SIG-M5 (cell line): Measurements from ENCODE around the gene RBM19.
"Not testable (repeated sequence)": the region's sequence is repeated elsewhere in the genome, so short reads cannot be mapped to it uniquely, and the experiment has no call there.

Experiments
- DNase-seq: peaks from one replicate; lab custom pipeline; 2025; lab: John Stamatoyannopoulos, UW

RBM19 gene

GRCh38 chr12:113905829-113906228 lies 60.3 kb downstream of the RBM19 start:
- no peak for DNase-seq

DNA sequence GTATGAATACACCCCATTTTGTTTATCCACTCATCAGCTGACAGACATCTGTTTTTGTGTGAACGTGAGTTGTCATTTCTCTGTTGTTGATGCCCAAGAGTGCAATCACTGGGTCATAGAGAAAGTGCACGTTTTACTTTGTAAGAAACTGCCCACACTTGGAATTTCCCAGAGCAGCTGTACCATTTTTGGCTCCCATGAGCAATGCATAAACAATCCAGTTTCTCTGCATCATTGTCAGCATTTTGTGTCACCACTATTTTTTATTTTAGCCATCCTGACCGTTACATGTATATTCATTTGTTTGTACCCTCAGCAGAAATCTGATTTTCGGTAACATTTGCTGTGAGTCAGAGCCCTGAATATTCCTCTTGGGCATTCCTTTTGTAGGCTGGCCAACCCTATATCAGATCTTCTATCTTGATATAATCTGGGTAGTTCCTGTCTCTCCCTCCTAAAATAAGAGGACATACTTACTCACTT lies 62.7 kb downstream of the RBM19 start:
- no peak for DNase-seq

GRCh38 chr12:113901319-113901718 lies 64.8 kb downstream of the RBM19 start:
- DNase-seq = not testable (repeated sequence)

DNA sequence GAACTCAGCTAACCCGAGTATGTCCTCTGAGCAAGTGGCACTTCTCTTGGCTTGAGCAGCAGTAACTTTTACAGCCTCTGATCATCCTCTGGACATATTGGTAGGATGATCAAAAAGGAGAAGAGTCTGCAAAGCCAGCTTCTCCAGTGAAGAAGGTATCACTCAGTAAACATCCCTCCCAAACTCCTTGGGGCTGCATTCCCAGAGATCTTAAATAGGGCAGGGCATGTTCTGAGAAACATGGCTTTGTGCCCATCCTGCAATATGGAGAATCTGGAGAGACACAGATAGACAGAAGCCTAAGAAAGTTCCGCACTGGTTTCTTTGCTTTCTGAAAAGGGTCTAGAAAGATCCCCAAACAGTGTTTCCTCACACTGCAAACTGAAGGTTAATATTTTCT lies 65.4 kb downstream of the RBM19 start:
- DNase-seq = no peak

DNA sequence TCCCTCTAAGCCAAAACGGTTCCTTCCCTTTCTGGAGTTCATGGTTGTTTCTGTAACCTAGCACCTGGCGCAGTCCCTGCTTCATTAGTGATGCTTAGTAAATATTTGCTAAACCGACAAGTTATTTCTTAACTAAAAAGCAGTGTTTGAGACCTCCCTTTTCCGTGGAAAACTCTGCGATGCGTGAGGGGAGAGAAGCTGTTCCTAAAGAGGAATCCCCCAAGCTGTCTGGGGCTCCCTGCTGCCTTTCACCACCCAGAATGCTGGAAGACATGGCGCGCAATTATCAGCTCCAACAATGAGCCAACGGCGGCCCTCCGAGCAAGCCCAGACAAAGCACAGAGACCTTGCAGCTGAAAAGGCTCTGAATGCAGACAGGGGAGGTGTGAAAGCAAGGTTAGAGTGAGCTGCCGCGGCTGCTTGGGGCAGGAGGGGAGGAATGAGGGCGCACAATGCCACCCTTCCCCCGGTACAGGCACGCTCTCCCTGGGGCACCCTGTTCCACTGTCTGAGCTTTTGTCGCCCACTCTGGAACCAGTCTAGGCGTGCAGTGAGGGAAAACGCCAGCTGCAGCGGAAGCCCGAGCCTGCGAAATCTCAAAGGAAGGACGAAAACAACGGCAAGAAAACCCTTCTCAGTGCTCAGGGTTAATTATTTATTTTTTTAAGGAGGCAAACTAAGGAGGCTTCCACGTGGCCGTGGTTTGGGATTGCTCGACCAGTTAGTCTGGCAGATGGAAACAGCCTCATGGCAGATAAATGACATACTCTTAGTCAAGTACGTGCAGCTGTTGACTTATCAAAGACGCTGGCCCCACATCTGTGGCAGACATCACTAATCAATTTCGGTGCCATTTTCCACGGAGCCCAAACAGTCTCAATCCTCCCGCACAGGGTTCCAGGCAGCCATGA lies 66.3 kb downstream of the RBM19 start:
- no peak for DNase-seq

GRCh38 chr12:113899042-113899560 lies 67.0 kb downstream of the RBM19 start:
- no peak for DNase-seq

DNA sequence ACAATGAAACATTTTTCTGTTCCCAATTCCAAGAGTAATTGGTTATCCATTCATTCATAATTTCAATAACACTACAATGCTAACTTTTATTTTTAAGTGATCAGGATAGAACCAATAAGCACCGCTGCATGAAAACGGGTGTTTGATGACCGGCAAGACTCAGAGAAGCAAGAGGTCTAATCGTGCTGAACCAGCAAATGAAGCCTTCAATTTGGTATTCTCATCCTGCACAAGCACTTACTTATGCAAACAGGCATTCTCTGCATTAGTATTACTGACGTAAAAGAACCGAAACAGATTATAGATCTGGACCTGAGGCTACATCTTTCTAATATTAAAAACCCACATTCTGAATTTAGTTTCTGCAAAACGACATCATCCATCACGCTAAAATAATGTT lies 67.7 kb downstream of the RBM19 start:
- no peak for DNase-seq

- DNase-seq = no peak
These were observed 68.7 kb downstream of the RBM19 start for GRCh38 chr12:113897406-113897805.

DNA sequence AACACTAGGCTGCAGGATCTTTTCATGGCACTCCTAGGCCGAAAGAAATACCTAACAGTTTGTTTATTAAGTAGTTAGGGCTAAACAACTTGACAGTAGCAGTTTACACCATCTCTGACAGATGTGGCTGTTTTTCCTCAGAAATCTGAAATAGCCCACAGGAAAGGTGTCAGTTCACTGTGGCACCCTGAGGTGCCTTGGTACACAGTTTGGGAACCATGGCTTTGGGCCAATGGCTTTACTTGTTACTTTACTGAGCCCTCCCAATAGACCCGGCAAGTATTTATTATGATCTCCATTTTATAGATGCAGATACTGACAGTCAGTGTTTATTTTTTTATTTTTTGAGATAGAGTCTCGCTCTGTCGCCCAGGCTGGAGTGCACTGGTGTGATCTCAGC lies 69.3 kb downstream of the RBM19 start:
- DNase-seq = no peak

DNA sequence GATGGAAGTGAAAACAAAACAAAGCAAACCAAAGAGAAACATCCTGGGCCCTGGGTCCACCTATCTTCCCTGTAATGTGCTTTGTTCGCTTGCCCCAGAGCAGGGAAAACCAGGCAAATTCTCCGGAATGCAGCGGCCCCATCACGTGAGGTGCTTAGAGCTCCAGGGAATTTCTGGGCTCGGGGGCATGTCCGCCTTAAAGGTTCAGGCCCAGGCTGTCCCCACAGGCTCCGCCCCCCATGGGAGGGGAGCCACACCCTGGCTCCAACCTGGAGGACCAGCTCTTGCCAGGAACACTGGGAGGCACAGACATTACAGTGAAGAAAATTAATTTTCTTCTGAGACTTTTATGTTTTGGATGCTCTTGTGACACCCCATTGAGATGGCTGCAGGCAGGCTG lies 69.9 kb downstream of the RBM19 start:
- DNase-seq = no peak

- DNase-seq = no peak
These were observed 70.9 kb downstream of the RBM19 start for GRCh38 chr12:113895176-113895575.

- no peak for DNase-seq
These were observed 71.4 kb downstream of the RBM19 start for GRCh38 chr12:113894697-113895096.

DNA sequence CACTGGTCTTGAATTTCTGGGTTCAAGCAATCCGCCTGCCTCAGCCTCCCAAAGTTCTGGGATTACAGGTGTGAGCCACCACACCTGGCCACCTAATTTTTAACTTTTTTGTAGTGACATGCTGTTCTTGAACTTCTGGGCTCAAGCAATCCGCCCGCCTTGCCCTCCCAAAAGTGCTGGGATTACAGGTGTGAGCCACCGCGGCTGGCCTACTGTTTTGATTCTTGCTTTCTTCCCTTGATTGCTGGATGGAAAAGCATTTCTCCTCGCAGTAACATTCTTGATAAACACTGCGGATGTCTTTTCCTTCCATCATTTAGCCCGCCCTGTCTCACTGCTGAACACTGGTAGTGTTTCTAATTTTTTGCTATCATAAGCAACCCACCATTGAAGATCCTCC lies 72.9 kb downstream of the RBM19 start:
- DNase-seq = no peak

GRCh38 chr12:113892556-113892955 lies 73.6 kb downstream of the RBM19 start:
- DNase-seq = no peak

DNA sequence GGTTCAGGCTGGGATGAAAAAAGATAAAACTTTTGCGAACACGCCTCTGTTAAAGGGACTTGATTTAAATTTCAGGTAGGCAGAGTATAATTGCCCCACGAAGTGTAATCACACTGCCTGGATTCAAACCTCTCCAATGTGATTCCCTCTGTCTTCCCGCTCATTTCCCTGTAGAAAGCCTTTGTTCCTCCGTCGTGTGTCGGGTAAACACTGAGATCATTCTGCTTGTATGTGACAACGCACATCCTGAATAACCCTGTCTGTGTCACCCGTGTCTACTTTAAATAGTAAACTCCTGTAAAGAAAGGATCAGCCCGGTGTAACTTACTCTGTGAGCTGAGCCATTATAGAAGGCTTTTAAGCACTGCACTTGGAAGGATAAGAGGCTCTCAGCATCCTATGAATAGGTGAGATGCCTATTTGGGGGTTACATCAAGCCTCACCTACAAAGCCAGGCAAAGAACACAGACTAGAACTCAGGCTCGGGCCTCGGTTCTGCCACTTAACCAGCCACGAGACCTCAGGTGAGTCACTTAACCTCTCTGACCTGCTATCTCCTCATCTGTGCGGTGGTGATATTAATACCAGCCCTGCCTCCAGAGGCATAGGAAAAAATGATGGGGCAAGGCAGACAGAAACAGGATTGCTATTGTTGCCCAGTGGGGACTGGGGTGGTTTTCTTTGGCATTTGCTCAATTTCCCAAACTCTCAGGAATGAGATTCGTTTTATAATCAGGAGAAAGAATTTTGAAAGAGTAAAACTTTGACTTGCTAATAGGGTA lies 74.2 kb downstream of the RBM19 start:
- no peak for DNase-seq

DNA sequence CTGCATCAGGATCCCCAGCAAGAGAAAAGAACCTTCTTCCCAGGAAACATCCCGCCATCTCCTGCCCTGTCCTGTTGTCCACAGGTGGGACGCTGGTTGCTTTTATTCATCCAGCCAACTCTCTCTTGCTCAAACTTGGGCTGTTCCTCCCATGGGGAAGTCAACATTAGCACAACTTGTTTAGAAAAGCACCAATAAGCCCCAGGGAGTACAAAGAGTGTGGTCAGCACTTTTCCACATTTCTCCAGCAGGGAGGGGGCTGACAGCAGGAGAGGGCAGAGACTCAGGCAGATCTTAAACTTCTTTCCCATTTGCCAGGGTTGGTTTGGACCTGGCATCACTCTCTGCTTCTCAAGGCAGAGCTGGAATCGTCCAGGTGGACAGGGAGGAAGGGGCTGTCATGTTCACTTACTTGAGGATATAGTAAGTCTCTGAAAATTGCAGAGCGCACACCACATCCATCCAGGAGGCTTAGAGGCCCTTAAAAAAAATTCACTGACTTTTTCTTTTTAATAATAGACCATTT lies 74.9 kb downstream of the RBM19 start:
- no peak for DNase-seq

DNA sequence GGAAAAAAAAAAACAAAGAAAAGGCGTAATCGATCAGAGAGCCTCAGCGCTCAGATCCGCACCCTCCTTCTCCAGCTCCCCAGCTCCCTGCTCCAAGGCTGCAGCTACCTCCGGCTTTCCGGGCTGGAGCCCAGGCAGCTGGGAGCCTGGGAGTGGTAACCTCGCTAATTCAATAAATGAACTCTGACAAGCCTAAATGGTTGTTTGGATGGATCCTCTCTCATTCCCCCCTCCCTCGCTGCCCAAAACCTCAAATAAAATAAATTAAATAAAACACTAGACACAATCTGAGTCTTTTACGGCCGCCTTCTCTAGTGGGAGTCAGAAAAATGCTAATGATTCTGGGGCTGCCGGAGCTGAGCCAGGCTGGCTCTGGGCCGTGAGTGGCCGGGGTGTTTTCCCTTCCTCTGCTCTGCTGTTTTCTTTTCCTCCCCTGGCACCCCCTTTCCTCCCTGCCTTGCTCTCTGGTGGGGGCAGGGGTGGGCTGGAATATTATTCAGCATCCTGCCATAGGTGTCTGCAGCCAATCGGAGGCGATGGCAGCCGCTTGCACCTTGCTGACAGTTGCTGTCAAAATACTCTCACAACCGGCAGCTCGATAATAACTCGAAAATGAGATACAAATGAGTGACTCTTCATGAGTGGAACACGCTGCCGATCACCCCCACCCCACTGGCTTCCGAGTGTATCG lies 76.1 kb downstream of the RBM19 start:
- no peak for DNase-seq

DNA sequence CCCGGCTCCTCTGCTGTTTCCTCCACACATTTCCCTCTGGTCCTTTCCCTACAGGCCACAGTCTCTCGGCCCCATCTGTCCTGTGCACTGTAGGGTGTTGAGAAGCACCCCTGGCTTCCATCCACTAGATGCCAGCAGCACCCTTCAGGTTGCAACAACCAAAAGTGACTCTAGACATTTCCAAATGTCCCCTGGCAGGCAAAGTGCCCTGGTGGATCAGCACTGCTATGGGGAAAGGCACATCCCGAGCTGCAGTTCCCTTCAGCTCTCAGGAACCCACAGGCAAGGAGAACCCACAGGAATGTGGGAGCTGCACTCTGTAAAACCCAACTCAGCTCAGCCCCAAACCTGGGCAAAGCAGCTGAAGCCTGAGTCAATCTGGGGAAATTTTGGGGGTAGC lies 77.0 kb downstream of the RBM19 start:
- no peak for DNase-seq

DNA sequence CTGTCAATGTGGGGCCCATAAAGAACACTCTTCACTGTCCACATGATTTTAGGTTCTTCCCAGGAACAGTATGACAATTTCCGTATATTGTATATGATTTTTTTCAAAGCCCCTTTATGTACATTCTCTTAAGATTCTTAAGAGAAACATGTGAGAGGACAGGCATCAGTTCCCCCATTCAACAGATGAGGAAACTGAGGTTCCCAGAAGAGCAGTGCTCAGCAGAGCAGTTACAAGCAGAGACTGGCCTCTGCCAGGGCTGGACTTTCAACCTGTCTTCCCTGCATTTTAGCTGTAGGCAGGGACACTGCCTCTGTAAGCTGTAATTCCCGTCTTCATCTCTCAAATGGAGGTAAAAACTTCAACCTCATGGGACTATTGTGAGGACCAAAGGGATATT lies 77.7 kb downstream of the RBM19 start:
- DNase-seq = no peak

GRCh38 chr12:113887906-113888305 lies 78.2 kb downstream of the RBM19 start:
- no peak for DNase-seq

GRCh38 chr12:113886721-113887120 lies 79.4 kb downstream of the RBM19 start:
- DNase-seq = no peak

DNA sequence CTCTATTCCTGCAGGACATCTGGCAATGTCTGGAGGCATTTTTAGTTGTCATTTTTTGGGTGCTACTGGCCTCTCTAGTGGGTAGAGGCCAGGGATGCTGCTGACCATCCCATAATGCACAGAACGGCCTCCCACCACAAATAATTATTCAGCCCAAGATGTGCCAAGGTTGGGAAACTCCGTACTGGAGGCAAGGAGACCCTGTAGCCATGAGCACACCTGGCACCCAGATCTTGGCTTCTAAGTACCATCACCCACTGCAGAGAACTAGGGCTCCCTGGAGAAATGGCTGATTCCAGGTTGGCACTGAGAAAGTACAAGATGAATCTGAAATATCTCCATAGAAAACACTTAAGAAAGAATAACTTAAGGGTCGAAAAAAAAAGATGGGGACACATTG lies 81.7 kb downstream of the RBM19 start:
- no peak for DNase-seq
